ENCODE data around the gene SLC27A2.

Gene SLC27A2

GRCh38 chr15:50281427-50281826 lies 99.4 kb downstream of the SLC27A2 start:
- H3K4me3 ChIP-seq (ENCODE audit: insufficient read depth, low read depth, low read length), result no peak overlapping the region
- no peaks in the 10 kb centered on the region for H3K9me3 ChIP-seq (ENCODE audit: control insufficient read depth, low read length)
- H3K27ac ChIP-seq (ENCODE audit: insufficient read depth, low read depth, low read length, poor library complexity, severe bottlenecking), result no peak overlapping the region
- 82 to 85% methylated on average over 5 of the region's 5 CpGs for WGBS, 2 experiments
- H3K27me3 ChIP-seq (ENCODE audit: control insufficient read depth, insufficient read depth, low read length, poor library complexity, severe bottlenecking), result no peaks in the 10 kb centered on the region
- H3K36me3 ChIP-seq (ENCODE audit: control insufficient read depth, insufficient read depth, low read length), result no peaks in the 10 kb centered on the region
- H3K4me1 ChIP-seq (ENCODE audit: control insufficient read depth, insufficient read depth, low read length), result no peaks in the 10 kb centered on the region

Data from ectodermal cell (in vitro differentiated cells).